Measurements from ENCODE around the gene OR5D13.

OR5D13 gene

GRCh38 chr11:55773138-55773537 lies at the start of gene OR5D13:
TSS of gene OR5D13 (plus strand) at chr11:55773438. CDS start at chr11:55773438, 0 bp downstream.
- no peak for DNase-seq

- peak; percentile 50 for DNase-seq
Measured at GRCh38 chr11:55726715-55727324, 46.4 kb upstream of the OR5D13 start.

GRCh38 chr11:55732936-55733335 lies 40.3 kb upstream of the OR5D13 start:
- no peak for DNase-seq

GRCh38 chr11:55791606-55792005 lies 18.4 kb downstream of the OR5D13 start:
- DNase-seq, result no peak

- no peak for DNase-seq
Measured at GRCh38 chr11:55793321-55793720, 20.1 kb downstream of the OR5D13 start.

- no peak for DNase-seq
Measured at GRCh38 chr11:55795256-55795655, 22.0 kb downstream of the OR5D13 start, which contains the start of gene OR5D14. TSS of gene OR5D14 (plus strand) at chr11:55795556. CDS start at chr11:55795556, 0 bp downstream.

GRCh38 chr11:55806248-55806647 lies 33.0 kb downstream of the OR5D13 start:
- DNase-seq, result no peak

GRCh38 chr11:55811067-55811466 lies 37.8 kb downstream of the OR5D13 start, which contains the start of gene OR5L1:
TSS of gene OR5L1 (plus strand) at chr11:55811367. CDS start at chr11:55811467, 100 bp downstream.
- DNase-seq, result no peak

GRCh38 chr11:55819330-55819729 lies 46.1 kb downstream of the OR5D13 start, which contains the start of gene OR5D18:
TSS of gene OR5D18 (plus strand) at chr11:55819630. CDS start at chr11:55819630, 0 bp downstream.
- DNase-seq, result no peak
